K562 (cell line): ENCODE data around the gene CRYM.

ENCODE experiments used
- FOXK1 ChIP-seq: sonication (generic); formaldehyde crosslinking; IDR thresholded peaks from 2 replicates; pipeline ENCODE4 v1.8.0; 2022; ENCODE audit warnings: missing genetic modification reagents, mild to moderate bottlenecking, borderline replicate concordance
- MECOM ChIP-seq: fragments of 250-450 bp; sonication (Bioruptor Pico); IDR thresholded peaks from 2 replicates; pipeline ENCODE4 v1.8.0; 2022; ENCODE audit warnings: inconsistent platforms
- MGA ChIP-seq: fragments of 450-650 bp; IDR thresholded peaks from 2 replicates; pipeline ENCODE4 v1.6.1; 2016; ENCODE audit warnings: mild to moderate bottlenecking, moderate library complexity
- MYNN ChIP-seq, 2 experiments: sonication (generic); formaldehyde crosslinking in 1 of 2; IDR thresholded peaks; 2 replicates each; pipeline versions ENCODE4 v1.5.0 to v1.6.1; 2016 to 2020; ENCODE audit warnings: antibody characterized with exemption in 1 of 2, missing genetic modification reagents in 1 of 2
- POLR2AphosphoS5 ChIP-seq: IDR thresholded peaks from 2 replicates; pipeline ENCODE4 v1.6.1; 2011; ENCODE audit warnings: mild to moderate bottlenecking, low read depth, low read length, moderate library complexity; ENCODE audit not compliant: control insufficient read depth, insufficient read depth
- REST ChIP-seq, 2 experiments: fragments of 450-650 bp; formaldehyde crosslinking in 1 of 2; IDR thresholded peaks; 2 replicates each; pipeline versions ENCODE4 v1.4.0 to v1.6.1; 2014 to 2020; ENCODE audit warnings: mild to moderate bottlenecking in 2 of 2, borderline replicate concordance in 1 of 2, low read depth in 1 of 2
- ZNF121 ChIP-seq: sonication (generic); formaldehyde crosslinking; conservative IDR thresholded peaks from 2 replicates; pipeline ENCODE4 v1.8.0; 2022; ENCODE audit warnings: missing genetic modification reagents

- TF ChIP-seq MYNN (IDR thresholded peaks at IDR 0.05) = no peak
- TF ChIP-seq MYNN (CRISPR knock-in tag; IDR thresholded peaks at IDR 0.05) = no peak
- no peak for TF ChIP-seq MGA
- no peak for TF ChIP-seq REST (IDR thresholded peaks at IDR 0.05; ENCODE audit: borderline replicate concordance)
- TF ChIP-seq REST (CRISPR knock-in tag; IDR thresholded peaks at IDR 0.05; ENCODE audit: low read depth) = no peak
- TF ChIP-seq MECOM (CRISPR knock-in tag) = no peak
- no peak for TF ChIP-seq POLR2AphosphoS5
- no peak for TF ChIP-seq ZNF121 (CRISPR knock-in tag)
- no peak for TF ChIP-seq FOXK1
Observed at GRCh38 chr16:21211486-21211885, 66.6 kb downstream of the CRYM start, which contains the start of gene ZP2.
